ENCODE data around the gene GJA10.
"Not testable (repeated sequence)": the region's sequence is repeated elsewhere in the genome, so short reads cannot be mapped to it uniquely, and the experiment has no call there.

GJA10 gene
- long read RNA-seq, donor 1 = 0 reads
- long read RNA-seq, donor 2 = 0 reads
- long read RNA-seq, donor 3 = 0 reads
- long read RNA-seq, donor 4 = 0 reads
- long read RNA-seq, donor 5 = 0 reads
- long read RNA-seq, donor 6 = 0 reads
- long read RNA-seq, donor 7 = 0 reads
- long read RNA-seq, donor 8 = 0 reads

GRCh38 chr6:89894169-89894568 is at the start of gene GJA10:
Gene GJA10, plus strand, starts transcription at chr6:89894469. Its CDS starts 0 bp downstream, at chr6:89894469.
- DNase-seq = no peak

- DNase-seq = not testable (repeated sequence)
These were observed 46.8 kb upstream of the GJA10 start for GRCh38 chr6:89847513-89847912.

- no peak for DNase-seq
These were observed 41.2 kb upstream of the GJA10 start for GRCh38 chr6:89853068-89853467.

GRCh38 chr6:89858041-89858440 is 36.2 kb upstream of the GJA10 start:
- DNase-seq = no peak

GRCh38 chr6:89859744-89860143 is 34.5 kb upstream of the GJA10 start:
- no peak for DNase-seq

GRCh38 chr6:89862273-89862672 is 32.0 kb upstream of the GJA10 start:
- DNase-seq = no peak

GRCh38 chr6:89862698-89863097 is 31.6 kb upstream of the GJA10 start:
- DNase-seq = no peak

- no peak for DNase-seq
These were observed 28.1 kb upstream of the GJA10 start for GRCh38 chr6:89866024-89866678.

- no peak for DNase-seq
These were observed 20.5 kb upstream of the GJA10 start for GRCh38 chr6:89873721-89874120.

- no peak for DNase-seq
These were observed 19.8 kb upstream of the GJA10 start for GRCh38 chr6:89874438-89874837.

GRCh38 chr6:89886378-89887120 is 7.7 kb upstream of the GJA10 start:
- no peak for DNase-seq

GRCh38 chr6:89887452-89888137 is 6.7 kb upstream of the GJA10 start:
- DNase-seq = peak; percentile 9

- DNase-seq = no peak
These were observed 6.1 kb upstream of the GJA10 start for GRCh38 chr6:89888138-89888514.

- no peak for DNase-seq
These were observed 5.4 kb upstream of the GJA10 start for GRCh38 chr6:89888871-89889270.

- DNase-seq = not testable (repeated sequence)
These were observed 3.3 kb upstream of the GJA10 start for GRCh38 chr6:89890845-89891528.

GRCh38 chr6:89892577-89892976 is 1.7 kb upstream of the GJA10 start:
- DNase-seq = not testable (repeated sequence)

- DNase-seq = peak; percentile 36
These were observed 1.1 kb downstream of the GJA10 start for GRCh38 chr6:89895276-89895874.

GRCh38 chr6:89910001-89910901 is 16.0 kb downstream of the GJA10 start:
- DNase-seq = not testable (repeated sequence)

GRCh38 chr6:89910902-89911240 is 16.6 kb downstream of the GJA10 start:
- DNase-seq = no peak

- no peak for DNase-seq
These were observed 22.1 kb downstream of the GJA10 start for GRCh38 chr6:89916136-89916920.
